ENCODE measurements around the gene UBE2G2. TPM values are rescaled to one million over a fixed set of nuclear protein-coding genes. Genes with fewer than 3 reads are reported as not detected.

UBE2G2 gene
- total and polyA plus RNA-seq, 11 donors, result 44.3 to 84.4 (median 63.3) TPM

DNA sequence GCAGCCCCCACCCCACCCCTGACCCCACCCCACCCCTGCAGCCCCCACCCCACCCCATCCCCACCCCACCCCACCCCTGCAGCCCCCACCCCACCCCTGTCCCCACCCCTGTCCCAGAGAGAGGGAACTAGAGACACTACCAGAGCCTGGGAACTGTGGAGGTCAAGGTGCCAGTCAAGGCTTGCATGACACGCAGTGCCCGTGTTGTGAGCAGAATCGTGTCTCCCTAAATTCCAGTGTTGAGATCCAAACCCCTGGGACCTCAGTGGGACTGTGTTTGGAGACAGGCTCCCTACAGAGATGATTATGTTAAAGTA is 34.7 kb upstream of the UBE2G2 start:
- H3K4me3 ChIP-seq, result no peak overlapping the region
- DNase-seq, result no peak
- 0 to 54% (median 36%) methylated on average over 1 to 3 of the region's 3 CpGs; no CpG with 5 or more reads in 1 of the 4 donors for WGBS, 4 donors
- H3K36me3 ChIP-seq, result no peaks in the 10 kb centered on the region
- H3K27ac ChIP-seq, result no peak overlapping the region
- intact Hi-C loops (cut with DNase I), result no loop called here
- no peaks in the 10 kb centered on the region for H3K27me3 ChIP-seq
- H3K4me1 ChIP-seq, result peaks cover 0 to 8% (median 4%) of the 10 kb centered on the region in 12 donors
- no peak for TF ChIP-seq CTCF (IDR thresholded peaks at IDR 0.05)
- TF ChIP-seq POLR2A (IDR thresholded peaks at IDR 0.05), result no peak
- no peak for ATAC-seq
- H3K9me3 ChIP-seq, result no peaks in the 10 kb centered on the region

DNA sequence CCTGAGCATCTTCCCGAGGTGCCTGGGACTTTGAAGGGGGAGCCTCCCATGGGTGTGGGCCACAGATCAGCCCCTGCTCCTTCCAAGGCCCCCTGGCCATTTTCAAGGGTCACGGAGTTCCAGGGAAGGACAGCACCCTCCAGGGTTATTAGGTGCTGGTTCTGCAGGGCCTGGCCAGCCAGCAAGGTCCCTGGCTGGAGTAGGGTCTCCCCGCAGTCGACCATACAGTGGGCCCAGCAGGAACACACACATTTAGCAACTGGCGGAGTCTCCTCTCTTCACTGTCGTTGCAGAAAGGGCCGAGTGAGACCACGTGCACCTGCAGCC is 34.0 kb upstream of the UBE2G2 start:
- intact Hi-C loops (cut with DNase I), result no loop called here
- no peaks in the 10 kb centered on the region for H3K27me3 ChIP-seq
- peaks cover 0 to 8% (median 5%) of the 10 kb centered on the region in 12 donors for H3K4me1 ChIP-seq
- H3K36me3 ChIP-seq, result no peaks in the 10 kb centered on the region
- 29 to 78% (median 69%) methylated on average over 1 to 8 of the region's 8 CpGs for WGBS, 4 donors
- no peak overlapping the region for H3K4me3 ChIP-seq
- H3K9me3 ChIP-seq, result no peaks in the 10 kb centered on the region
- DNase-seq (no peak), ATAC-seq (no peak)
- no peak for TF ChIP-seq POLR2A (IDR thresholded peaks at IDR 0.05)
- TF ChIP-seq CTCF (IDR thresholded peaks at IDR 0.05), result no peak
- no peak overlapping the region for H3K27ac ChIP-seq

DNA sequence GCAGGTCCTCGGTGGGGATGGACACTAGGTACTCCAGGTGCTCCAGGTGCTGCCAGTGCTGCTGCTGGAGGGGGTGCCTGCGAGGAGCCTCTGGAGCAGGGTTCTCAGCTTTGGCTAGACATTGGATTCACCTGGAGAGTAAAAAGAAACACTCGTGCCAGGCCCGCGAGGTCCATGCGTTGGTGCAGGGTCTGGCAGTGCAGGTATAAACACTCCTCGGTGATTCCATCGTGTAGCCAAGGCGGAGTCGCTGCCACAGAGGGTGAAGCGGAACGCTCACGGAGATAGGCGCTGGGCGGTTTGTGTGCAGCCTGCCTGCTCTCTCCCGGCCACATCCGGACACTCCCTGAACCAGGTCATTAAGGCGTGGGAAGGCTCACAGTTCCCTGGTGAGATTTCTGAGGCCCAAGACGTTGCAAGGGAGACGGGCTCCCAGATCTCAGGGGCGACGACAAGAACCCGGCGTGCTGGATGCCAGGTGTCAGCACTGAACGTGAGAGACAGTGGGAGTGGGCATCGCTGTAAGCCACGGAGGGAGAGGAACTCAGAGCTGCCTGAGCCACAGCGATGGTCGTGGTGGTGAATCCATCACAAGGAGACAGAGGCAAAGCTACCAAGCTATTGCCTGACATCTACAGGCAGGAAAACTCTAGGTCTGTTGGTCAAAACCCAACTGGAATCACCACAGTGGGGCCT is 33.5 kb upstream of the UBE2G2 start:
- no peaks in the 10 kb centered on the region for H3K27me3 ChIP-seq
- TF ChIP-seq POLR2A (IDR thresholded peaks at IDR 0.05) (no peak), CTCF (IDR thresholded peaks at IDR 0.05) (no peak)
- no peaks in the 10 kb centered on the region for H3K36me3 ChIP-seq
- H3K9me3 ChIP-seq, result no peaks in the 10 kb centered on the region
- H3K4me1 ChIP-seq, result peaks cover 0 to 8% (median 5%) of the 10 kb centered on the region in 12 donors
- ATAC-seq, result no peak
- no peak overlapping the region for H3K27ac ChIP-seq
- H3K4me3 ChIP-seq, result no peak overlapping the region
- 82 to 88% (median 85%) methylated on average over 29 of the region's 29 CpGs for WGBS, 4 donors
- DNase-seq, result no peak
- intact Hi-C loops (cut with DNase I), result no loop called here

GRCh38 chr21:44834231-44834950 is 32.8 kb upstream of the UBE2G2 start:
- peaks cover 0 to 8% (median 5%) of the 10 kb centered on the region in 12 donors for H3K4me1 ChIP-seq
- no peak for DNase-seq
- intact Hi-C loops (cut with DNase I), result no loop called here

More at GRCh38 chr21:44834231-44834950, 32.8 kb upstream of the UBE2G2 start:
- WGBS, 4 donors, result 80 to 87% (median 86%) methylated on average over 26 of the region's 26 CpGs
- Histone ChIP-seq H3K27ac (no peak overlapping the region), H3K9me3 (no peaks in the 10 kb centered on the region), H3K27me3 (no peaks in the 10 kb centered on the region), H3K4me3 (no peak overlapping the region), H3K36me3 (no peaks in the 10 kb centered on the region)
- TF ChIP-seq POLR2A (IDR thresholded peaks at IDR 0.05) (no peak), CTCF (IDR thresholded peaks at IDR 0.05) (no peak)
- no peak for ATAC-seq

All from heart left ventricle (tissue), 16 donors.